HepG2 (cell line): Measurements from ENCODE around the gene FOXD1. TPM values are rescaled to one million over a fixed set of nuclear protein-coding genes. Genes with fewer than 3 reads are reported as not detected.
"Not testable (repeated sequence)": the region's sequence is repeated elsewhere in the genome, so short reads cannot be mapped to it uniquely, and the experiment has no call there.

Experiments
- ATAC-seq: fragments of 200-7000 bp; cut with Tn5 transposase; 3 replicates; pipeline ENCODE4 v1.9.1; 2020; ENCODE audit warnings: mild to moderate bottlenecking, moderate library complexity
- BruUV-seq: library from RNA; stranded (reverse); fragments of 400-500 nt; replicated peaks from 2 replicates; lab custom pipeline; 2021; lab: Mats Ljungman, UMichigan
- CTCF ChIA-PET: fragments of 300-600 bp; formaldehyde crosslinking; extraction: SDS; loops from one replicate; lab custom pipeline; 2021; ENCODE audit warnings: low total read pairs, inconsistent platforms, low intra/inter-chr PET ratio; lab: Yijun Ruan, JAX
- POLR2A ChIA-PET: fragments of 350-600 bp; sonication (Branson Sonifier 250); formaldehyde crosslinking; loops from one replicate; lab custom pipeline; 2020; ENCODE audit warnings: antibody characterized with exemption, inconsistent platforms; lab: Yijun Ruan, JAX
- DNase-seq: peaks from one replicate; pipeline ENCODE4 v3.0.0-alpha.2; 2015; ENCODE audit warnings: low spot score
- FAIRE-seq: peaks from 3 replicates; lab custom pipeline; 2011; peaks lifted over from hg19 to GRCh38; lab: Jason Lieb, UNC
- H2AFZ ChIP-seq: one replicate; pipeline ENCODE4 v1.6.1; 2011; ENCODE audit warnings: low read length, inconsistent platforms
- H3K27ac ChIP-seq: fragments of 300-600 bp; 3 replicates; pipeline ENCODE4 v1.8.0; 2011; ENCODE audit warnings: mixed run types, mild to moderate bottlenecking, mixed read lengths, low read length, inconsistent platforms; ENCODE audit not compliant: insufficient read depth; ENCODE audit errors: extremely low read length
- H3K27me3 ChIP-seq, 2 experiments: fragments of 200-600 bp in 1 of 2; 2 replicates in 1 of 2; 3 replicates in 1 of 2; pipeline versions ENCODE4 v1.6.0 to v1.8.0; 2011; ENCODE audit warnings: low read length in 2 of 2, mild to moderate bottlenecking in 2 of 2, moderate library complexity in 2 of 2, inconsistent platforms in 1 of 2; ENCODE audit not compliant: insufficient read depth in 2 of 2, control insufficient read depth in 1 of 2
- H3K36me3 ChIP-seq, 2 experiments: fragments of 200-600 bp in 1 of 2; replicated peaks in 1 of 2; 2 replicates in 1 of 2; 3 replicates in 1 of 2; pipeline versions ENCODE4 v1.5.1 to v1.8.0; 2011; ENCODE audit warnings: low read length in 2 of 2, inconsistent platforms in 1 of 2; ENCODE audit not compliant: insufficient read depth in 2 of 2, control insufficient read depth in 1 of 2
- H3K4me1 ChIP-seq: 2 replicates; pipeline ENCODE4 v1.5.1; 2012; ENCODE audit warnings: low read length, inconsistent platforms; ENCODE audit not compliant: insufficient read depth
- H3K4me2 ChIP-seq: 2 replicates; pipeline ENCODE4 v1.6.0; 2011; ENCODE audit warnings: low read depth, low read length, inconsistent platforms
- H3K4me3 ChIP-seq, 3 experiments: fragments of 200-600 bp in 1 of 3; sonication (generic), shearing (Covaris generic) in 1 of 3; replicated peaks in 1 of 3; 2 replicates each; pipeline ENCODE4 v1.5.1; 2011 to 2016; ENCODE audit warnings: low read length in 3 of 3, inconsistent platforms in 2 of 3, low read depth in 2 of 3, mild to moderate bottlenecking in 2 of 3, control low read depth in 1 of 3, mixed read lengths in 1 of 3; ENCODE audit not compliant: insufficient read depth in 1 of 3
- H3K79me2 ChIP-seq: one replicate; pipeline ENCODE4 v1.6.1; 2011; ENCODE audit warnings: low read length, inconsistent platforms; ENCODE audit not compliant: insufficient read depth
- H3K9ac ChIP-seq: 2 replicates; pipeline ENCODE4 v1.6.0; 2011; ENCODE audit warnings: mild to moderate bottlenecking, low read depth, low read length, inconsistent platforms; ENCODE audit not compliant: insufficient read depth
- H3K9me3 ChIP-seq: 2 replicates; pipeline ENCODE4 v1.5.1; 2012; ENCODE audit warnings: mild to moderate bottlenecking, low read length
- H4K20me1 ChIP-seq: 2 replicates; pipeline ENCODE4 v1.6.0; 2011; ENCODE audit warnings: inconsistent platforms, mild to moderate bottlenecking, low read length, moderate library complexity; ENCODE audit not compliant: insufficient read depth
- CENPT ChIP-seq: sonication (generic); formaldehyde crosslinking; IDR thresholded peaks from 2 replicates; pipeline ENCODE4 v1.8.0; 2022; ENCODE audit warnings: low read depth, mild to moderate bottlenecking, moderate library complexity, missing genetic modification reagents
- NR3C1 ChIP-seq: sonication (generic); formaldehyde crosslinking; IDR thresholded peaks from 2 replicates; pipeline ENCODE4 v1.4.0; 2020; ENCODE audit warnings: missing genetic modification reagents
- PITX1 ChIP-seq: sonication (generic); formaldehyde crosslinking; IDR thresholded peaks from 2 replicates; pipeline ENCODE4 v1.5.1; 2020; ENCODE audit warnings: mild to moderate bottlenecking, missing genetic modification reagents
- ZNF333 ChIP-seq: sonication (generic); formaldehyde crosslinking; IDR thresholded peaks from 2 replicates; pipeline ENCODE4 v1.4.0; 2020; ENCODE audit warnings: mild to moderate bottlenecking, missing genetic modification reagents, borderline replicate concordance
- ZNF615 ChIP-seq: sonication (generic); formaldehyde crosslinking; IDR thresholded peaks from 2 replicates; pipeline ENCODE4 v1.5.0; 2020; ENCODE audit warnings: mild to moderate bottlenecking, missing genetic modification reagents, borderline replicate concordance
- ZNF816 ChIP-seq: sonication (generic); formaldehyde crosslinking; IDR thresholded peaks from 2 replicates; pipeline ENCODE4 v1.8.0; 2022; ENCODE audit warnings: missing genetic modification reagents, mild to moderate bottlenecking, borderline replicate concordance
- WGBS: methylation state at CpG from one replicate; pipeline ENCODE4 v1.1.6; 2017; ENCODE audit warnings: low lambda C conversion rate; 5-methylcytosine and 5-hydroxymethylcytosine counted together
- in situ Hi-C: cut with HindIII; loops from 2 replicates; pipeline ENCODE4 v1.10.0; 2017; ENCODE audit warnings: low pct_unique_long_range_greater_than_20kb; ENCODE audit not compliant: extremely low pct_ligation_motif_present
- intact Hi-C: fragments of 100-400 bp; cut with micrococcal nuclease; formaldehyde crosslinking; loops from one replicate; pipeline ENCODE4 v1.10.0; 2022; ENCODE audit not compliant: unreplicated experiment
- polyA plus RNA-seq, 8 experiments: library from polyadenylated mRNA; depleted of rRNA in 3 of 8; stranded (reverse) in 7 of 8; unstranded in 1 of 8; fragments of >200 nt; fragmentation: Illumina TruSeq in 4 of 8; extraction: Trizol in 4 of 8; gene quantifications; 2 replicates each; pipeline versions ENCODE4 v1.2.1 to v1.2.3, GENCODE V29; 2011 to 2016; ENCODE audit warnings: low read depth in 4 of 8, missing spikeins in 1 of 8, mixed read lengths in 1 of 8; ENCODE audit not compliant: insufficient read depth in 1 of 8
- total RNA-seq, 5 experiments: library from RNA; depleted of rRNA; stranded (reverse); fragments of >200 nt; fragmentation: Illumina TruSeq; extraction: Trizol; gene quantifications; 2 replicates each; pipeline ENCODE4 v1.2.3, GENCODE V29; 2016; ENCODE audit warnings: low read depth in 1 of 5
- TF ChIP-seq, protein P1 (sequence below), 2 experiments: fragments of 450-650 bp in 1 of 2; sonication (generic) in 1 of 2; formaldehyde crosslinking in 1 of 2; IDR thresholded peaks; 2 replicates each; pipeline versions ENCODE4 v1.6.1 to v1.8.0; 2016 to 2022; ENCODE audit warnings: antibody characterized with exemption in 1 of 2, mild to moderate bottlenecking in 1 of 2, missing genetic modification reagents in 1 of 2
- TF ChIP-seq, protein P2 (sequence below): sonication (generic); formaldehyde crosslinking; IDR thresholded peaks from 2 replicates; pipeline ENCODE4 v1.4.0; 2020; ENCODE audit warnings: missing genetic modification reagents

The FOXD1 gene
- total and polyA plus RNA-seq, 2 of the 13 experiments (the other 11 are each of a cell fraction or from before 2014, with no cell fraction given): 0.04 to 0.05 TPM

DNA sequence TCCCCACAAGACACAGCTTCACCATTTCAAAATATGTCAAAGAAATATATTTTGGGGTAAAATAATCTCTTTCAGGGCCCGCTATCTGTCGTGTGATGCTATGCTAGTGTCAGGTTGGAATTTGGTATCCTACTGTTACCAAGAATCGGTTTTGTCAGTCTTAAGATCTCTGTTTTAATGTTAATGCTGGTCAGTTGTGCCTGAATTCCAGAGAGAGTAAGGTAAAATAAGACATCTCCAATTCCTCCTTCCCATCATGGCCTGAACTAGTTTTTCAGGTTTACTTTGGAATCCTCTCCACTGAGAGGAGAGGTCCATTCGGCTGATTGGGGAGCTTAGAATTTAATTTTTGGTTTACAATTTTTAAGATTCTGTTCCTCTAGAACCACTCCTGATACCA lies 39.2 kb upstream of the FOXD1 start:
- TF ChIP-seq, protein P1, sequence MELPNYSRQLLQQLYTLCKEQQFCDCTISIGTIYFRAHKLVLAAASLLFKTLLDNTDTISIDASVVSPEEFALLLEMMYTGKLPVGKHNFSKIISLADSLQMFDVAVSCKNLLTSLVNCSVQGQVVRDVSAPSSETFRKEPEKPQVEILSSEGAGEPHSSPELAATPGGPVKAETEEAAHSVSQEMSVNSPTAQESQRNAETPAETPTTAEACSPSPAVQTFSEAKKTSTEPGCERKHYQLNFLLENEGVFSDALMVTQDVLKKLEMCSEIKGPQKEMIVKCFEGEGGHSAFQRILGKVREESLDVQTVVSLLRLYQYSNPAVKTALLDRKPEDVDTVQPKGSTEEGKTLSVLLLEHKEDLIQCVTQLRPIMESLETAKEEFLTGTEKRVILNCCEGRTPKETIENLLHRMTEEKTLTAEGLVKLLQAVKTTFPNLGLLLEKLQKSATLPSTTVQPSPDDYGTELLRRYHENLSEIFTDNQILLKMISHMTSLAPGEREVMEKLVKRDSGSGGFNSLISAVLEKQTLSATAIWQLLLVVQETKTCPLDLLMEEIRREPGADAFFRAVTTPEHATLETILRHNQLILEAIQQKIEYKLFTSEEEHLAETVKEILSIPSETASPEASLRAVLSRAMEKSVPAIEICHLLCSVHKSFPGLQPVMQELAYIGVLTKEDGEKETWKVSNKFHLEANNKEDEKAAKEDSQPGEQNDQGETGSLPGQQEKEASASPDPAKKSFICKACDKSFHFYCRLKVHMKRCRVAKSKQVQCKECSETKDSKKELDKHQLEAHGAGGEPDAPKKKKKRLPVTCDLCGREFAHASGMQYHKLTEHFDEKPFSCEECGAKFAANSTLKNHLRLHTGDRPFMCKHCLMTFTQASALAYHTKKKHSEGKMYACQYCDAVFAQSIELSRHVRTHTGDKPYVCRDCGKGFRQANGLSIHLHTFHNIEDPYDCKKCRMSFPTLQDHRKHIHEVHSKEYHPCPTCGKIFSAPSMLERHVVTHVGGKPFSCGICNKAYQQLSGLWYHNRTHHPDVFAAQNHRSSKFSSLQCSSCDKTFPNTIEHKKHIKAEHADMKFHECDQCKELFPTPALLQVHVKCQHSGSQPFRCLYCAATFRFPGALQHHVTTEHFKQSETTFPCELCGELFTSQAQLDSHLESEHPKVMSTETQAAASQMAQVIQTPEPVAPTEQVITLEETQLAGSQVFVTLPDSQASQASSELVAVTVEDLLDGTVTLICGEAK (IDR thresholded peaks at IDR 0.05): no peak
- TF ChIP-seq, protein P1 (CRISPR knock-in tag; IDR thresholded peaks at IDR 0.05): no peak
- TF ChIP-seq PITX1 (CRISPR knock-in tag) (no peak), ZNF816 (CRISPR knock-in tag) (no peak), ZNF615 (no peak), NR3C1 (CRISPR knock-in tag) (no peak), ZNF333 (CRISPR knock-in tag) (no peak), CENPT (CRISPR knock-in tag) (no peak)
- TF ChIP-seq, protein P2, sequence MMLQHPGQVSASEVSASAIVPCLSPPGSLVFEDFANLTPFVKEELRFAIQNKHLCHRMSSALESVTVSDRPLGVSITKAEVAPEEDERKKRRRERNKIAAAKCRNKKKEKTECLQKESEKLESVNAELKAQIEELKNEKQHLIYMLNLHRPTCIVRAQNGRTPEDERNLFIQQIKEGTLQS (CRISPR knock-in tag): no peak
- TF ChIP-seq, all 625 proteins: peak for 0
- FAIRE-seq (no peak), ATAC-seq (no peak), DNase-seq (no peak)
- Histone ChIP-seq H2AFZ (no peak overlapping the region), H3K9me3 (no peaks in the 10 kb centered on the region), H3K79me2 (no peaks in the 10 kb centered on the region), H3K4me1 (no peaks in the 10 kb centered on the region), H3K4me3 (no peak overlapping the region), H3K36me3 (no peaks in the 10 kb centered on the region), H3K27me3 (peaks cover 0 to 20% of the 10 kb centered on the region in 2 experiments), H4K20me1 (no peaks in the 10 kb centered on the region), H3K9ac (no peak overlapping the region), H3K4me2 (no peak overlapping the region), H3K27ac (no peak overlapping the region)
- 47% methylated on average over 4 of the region's 4 CpGs for WGBS
- POLR2A ChIA-PET: no interaction called here
- no TSS peak for BruUV-seq
- CTCF ChIA-PET: no interaction called here
- intact Hi-C loops (no loop called here), in situ Hi-C loops (no loop called here)

DNA sequence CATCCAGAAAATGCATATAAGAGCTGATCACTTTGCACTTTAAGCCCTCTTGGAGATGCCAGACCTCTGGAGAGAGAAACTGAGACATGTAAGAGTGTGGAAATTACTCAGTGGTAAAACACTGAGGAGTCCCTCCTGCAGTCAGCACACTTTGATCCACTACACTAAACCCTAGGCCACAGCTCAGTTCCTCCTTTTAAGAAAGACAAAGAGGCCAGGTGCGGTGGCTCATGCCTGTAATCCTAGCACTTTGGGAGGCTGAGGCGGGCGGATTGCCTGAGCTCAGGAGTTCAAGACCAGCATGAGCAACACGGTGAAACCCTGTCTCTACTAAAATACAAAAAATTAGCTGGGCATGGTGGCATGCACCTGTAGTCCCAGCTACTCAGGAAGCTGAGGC lies 38.7 kb upstream of the FOXD1 start:
- H3K27ac ChIP-seq, CTCF ChIA-PET, H3K4me3 ChIP-seq, intact Hi-C loops, H3K36me3 ChIP-seq, POLR2A ChIA-PET, ATAC-seq, H2AFZ ChIP-seq, H3K79me2 ChIP-seq, H3K4me1 ChIP-seq, H3K4me2 ChIP-seq, H3K9me3 ChIP-seq, FAIRE-seq, H3K9ac ChIP-seq, DNase-seq, in situ Hi-C loops, BruUV-seq, H4K20me1 ChIP-seq: not testable (repeated sequence)
- H3K27me3 ChIP-seq: peaks cover 0 to 26% of the 10 kb centered on the region in 2 experiments
- 74% methylated on average over 4 of the region's 4 CpGs for WGBS
